T-cell (primary cell): ENCODE results near the gene HES5. TPM values are rescaled to one million over a fixed set of nuclear protein-coding genes. Genes with fewer than 3 reads are reported as not detected.
A peak's percentile ranks its signal among the peaks of the same experiment; 100 is the strongest.

ENCODE experiments used
- ATAC-seq, 4 experiments: fragments of 200-7000 bp in 3 of 4; fragments of 150-1000 bp in 1 of 4; cut with Tn5 transposase; replicated peaks in 1 of 4; 1 replicate in 3 of 4; 2 replicates in 1 of 4; pipeline ENCODE4 v1.10.0; 2021; ENCODE audit warnings: moderate library complexity in 3 of 4, mild to moderate bottlenecking in 2 of 4, moderate number of reproducible peaks in 1 of 4
- CTCF ChIA-PET, 2 donors: fragments of 300-600 bp; sonication (Branson Sonifier 250); formaldehyde crosslinking; loops; one replicate each; lab custom pipeline; 2022; ENCODE audit warnings: antibody characterized with exemption in 2 of 2; lab: Charles Lee
- POLR2A ChIA-PET, 2 donors: fragments of 300-600 bp; sonication (Branson Sonifier 250); formaldehyde crosslinking; loops; one replicate each; lab custom pipeline; 2022; ENCODE audit warnings: antibody characterized with exemption in 2 of 2; lab: Charles Lee
- DNase-seq, 35 experiments: peaks; one replicate each; pipeline versions ENCODE4 v3.0.0 to v3.0.0-alpha.2; 2013 to 2023
- H3K27ac ChIP-seq: one replicate; pipeline ENCODE4 v1.5.1; 2013; ENCODE audit warnings: low read length
- H3K27me3 ChIP-seq, 2 experiments: replicated peaks in 1 of 2; 1 replicate in 1 of 2; 2 replicates in 1 of 2; pipeline versions ENCODE4 v1.6.1 to v1.7.0; 2013; ENCODE audit warnings: low read length in 1 of 2, mixed read lengths in 1 of 2; ENCODE audit not compliant: control insufficient read depth in 2 of 2, insufficient read depth in 2 of 2; ENCODE audit errors: extremely low read depth in 1 of 2
- H3K36me3 ChIP-seq, 2 donors: 1 replicate in 1 of 2; 2 replicates in 1 of 2; pipeline versions ENCODE4 v1.6.1 to v1.7.0; 2013; ENCODE audit warnings: low read length in 1 of 2; ENCODE audit not compliant: control insufficient read depth in 2 of 2, insufficient read depth in 1 of 2; ENCODE audit errors: extremely low read depth in 1 of 2
- H3K4me1 ChIP-seq, 2 experiments: 1 replicate in 1 of 2; 2 replicates in 1 of 2; pipeline versions ENCODE4 v1.6.1 to v1.7.0; 2013; ENCODE audit warnings: low read length in 2 of 2, mixed read lengths in 1 of 2; ENCODE audit not compliant: insufficient read depth in 2 of 2, control insufficient read depth in 1 of 2; ENCODE audit errors: extremely low read depth in 1 of 2
- H3K4me3 ChIP-seq, 2 donors: 1 replicate in 1 of 2; 2 replicates in 1 of 2; pipeline versions ENCODE4 v1.5.1 to v1.7.0; 2013; ENCODE audit warnings: mild to moderate bottlenecking in 2 of 2, low read length in 1 of 2, moderate library complexity in 1 of 2; ENCODE audit not compliant: control insufficient read depth in 1 of 2; ENCODE audit errors: extremely low read depth in 1 of 2
- H3K9me3 ChIP-seq: 2 replicates; pipeline ENCODE4 v1.7.0; 2013
- H3K27ac Mint-ChIP-seq, 2 donors: one replicate each; pipeline ENCODE4 v1.8.0; 2020 to 2021; ENCODE audit warnings: mild to moderate bottlenecking in 2 of 2, mixed read lengths in 2 of 2
- H3K27me3 Mint-ChIP-seq, 2 donors: one replicate each; pipeline ENCODE4 v1.8.0; 2021 to 2022; ENCODE audit warnings: mixed read lengths in 2 of 2
- H3K36me3 Mint-ChIP-seq: one replicate; pipeline ENCODE4 v1.8.0; 2021; ENCODE audit warnings: mixed read lengths
- H3K4me1 Mint-ChIP-seq, 3 donors: one replicate each; pipeline ENCODE4 v1.8.0; 2020 to 2022; ENCODE audit warnings: mixed read lengths in 3 of 3, mild to moderate bottlenecking in 1 of 3
- H3K4me3 Mint-ChIP-seq, 3 donors: one replicate each; pipeline ENCODE4 v1.8.0; 2020 to 2022; ENCODE audit warnings: mild to moderate bottlenecking in 3 of 3, mixed read lengths in 3 of 3, moderate library complexity in 3 of 3
- H3K9me3 Mint-ChIP-seq, 3 donors: one replicate each; pipeline ENCODE4 v1.8.0; 2020 to 2022; ENCODE audit warnings: mixed read lengths in 3 of 3
- WGBS: methylation state at CpG from one replicate; pipeline ENCODE4 v1.1.5; 2013; ENCODE audit warnings: missing lambda C conversion rate; ENCODE audit not compliant: insufficient coverage; 5-methylcytosine and 5-hydroxymethylcytosine counted together
- total RNA-seq, 35 experiments: library from RNA in 6 of 35; stranded (reverse) in 6 of 35; fragments of 120-200 nt in 1 of 35; gene quantifications; one replicate each; pipeline versions ENCODE4 v1.2.1 to v1.2.4 and lab custom pipeline; 2013 to 2026

The HES5 gene
- total RNA-seq, 5 donors from 2014 or later (not counting 1 experiment from before 2014, with no cell fraction given) = not detected

DNA sequence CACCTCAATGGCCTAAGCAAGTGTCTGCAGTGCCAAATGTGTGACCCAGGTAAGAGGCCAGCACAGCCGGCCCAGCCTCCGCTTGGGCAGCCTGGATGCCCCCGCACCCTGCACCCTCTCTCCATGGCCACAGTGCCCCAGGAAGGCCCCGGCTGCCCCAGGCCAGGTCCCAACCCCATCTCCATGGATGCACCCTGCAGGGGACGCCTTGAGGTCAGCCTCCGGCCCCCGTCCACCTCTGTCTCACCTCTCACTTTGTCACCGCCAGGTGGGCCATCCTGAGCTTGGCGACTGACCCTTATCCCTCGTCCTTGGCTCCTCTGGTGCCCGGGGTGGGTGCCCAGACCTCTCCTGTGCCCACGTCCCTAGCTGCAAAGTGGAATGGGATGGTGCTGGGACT lies 28.4 kb upstream of the HES5 start:
- H3K27ac ChIP-seq = peak overlapping the region; percentile 97
- H3K27ac Mint-ChIP-seq = peak overlapping the region; percentile 95 to 98
- H3K27me3 Mint-ChIP-seq = no peaks in the 10 kb centered on the region
- CTCF ChIA-PET = no interaction called here
- ATAC-seq (no peak), DNase-seq (no peak)
- no peaks in the 10 kb centered on the region for H3K9me3 Mint-ChIP-seq
- POLR2A ChIA-PET = no interaction called here
- H3K27me3 ChIP-seq = no peaks in the 10 kb centered on the region
- H3K4me1 ChIP-seq = peaks cover 17 to 75% of the 10 kb centered on the region in 2 experiments
- peaks cover 11 to 55% of the 10 kb centered on the region in 2 donors for H3K36me3 ChIP-seq
- peak overlapping the region; percentile 93 to 99 (median 98) for H3K4me3 Mint-ChIP-seq
- H3K9me3 ChIP-seq = no peaks in the 10 kb centered on the region
- peaks cover 7% of the 10 kb centered on the region for H3K36me3 Mint-ChIP-seq
- H3K4me1 Mint-ChIP-seq = peaks cover 43 to 54% (median 43%) of the 10 kb centered on the region in 3 donors
- WGBS = 95% methylated on average over 11 of the region's 12 CpGs
- H3K4me3 ChIP-seq = no peak overlapping the region

DNA sequence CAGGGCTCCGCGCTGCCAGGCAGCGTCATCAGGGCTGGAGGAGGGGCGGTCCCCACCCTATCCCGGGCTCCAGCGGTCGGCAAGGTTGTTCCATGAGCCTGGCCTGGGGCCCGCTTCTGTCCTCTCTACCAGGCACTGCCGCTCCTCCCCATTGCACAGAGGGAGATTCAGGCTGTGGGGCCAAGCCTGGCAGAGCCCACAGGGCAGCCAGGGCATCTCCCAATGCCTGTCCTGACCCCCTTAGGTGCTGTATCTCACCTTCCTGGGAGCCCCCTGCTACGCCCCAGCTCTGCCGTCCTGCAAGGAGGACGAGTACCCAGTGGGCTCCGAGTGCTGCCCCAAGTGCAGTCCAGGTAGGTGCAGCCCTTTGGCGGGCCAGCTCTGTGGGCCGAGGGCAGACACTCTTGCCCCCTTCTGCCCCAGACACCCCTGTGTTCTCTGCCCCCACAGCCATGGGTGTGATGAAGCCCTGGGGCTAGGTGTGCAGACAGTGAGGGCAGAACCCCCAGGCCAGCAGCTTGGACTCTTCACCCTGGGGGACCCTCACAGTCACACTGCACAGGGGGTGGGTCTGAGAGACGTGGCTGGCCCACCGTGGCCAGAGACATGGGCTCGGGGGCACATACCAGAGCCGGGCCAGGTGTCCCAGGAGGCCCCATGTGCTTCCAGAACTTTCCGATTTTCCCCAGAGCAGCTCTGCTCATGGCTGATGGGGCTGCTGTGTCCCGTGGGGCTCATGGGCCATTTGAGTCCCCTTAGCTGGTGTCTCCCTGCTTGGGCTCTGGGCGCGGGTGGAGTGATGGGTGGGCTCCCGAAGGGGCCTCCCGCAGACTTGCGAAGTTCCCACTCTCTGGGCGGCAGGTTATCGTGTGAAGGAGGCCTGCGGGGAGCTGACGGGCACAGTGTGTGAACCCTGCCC lies 27.7 kb upstream of the HES5 start:
- no peak for ATAC-seq
- Mint-ChIP-seq H3K27me3 (no peaks in the 10 kb centered on the region), H3K36me3 (peaks cover 7% of the 10 kb centered on the region), H3K4me1 (peaks cover 43 to 54% (median 43%) of the 10 kb centered on the region in 3 donors), H3K27ac (peak overlapping the region; percentile 95 to 98), H3K9me3 (no peaks in the 10 kb centered on the region), H3K4me3 (peak overlapping the region; percentile 93 to 99 (median 98))
- Histone ChIP-seq H3K27ac (peak overlapping the region; percentile 97), H3K4me3 (peak overlapping the region; percentile 64 to 99), H3K4me1 (peaks cover 17 to 75% of the 10 kb centered on the region in 2 experiments), H3K9me3 (no peaks in the 10 kb centered on the region), H3K36me3 (peaks cover 11 to 48% of the 10 kb centered on the region in 2 donors), H3K27me3 (no peaks in the 10 kb centered on the region)
- CTCF ChIA-PET = no interaction called here
- POLR2A ChIA-PET = no interaction called here
- WGBS = 87% methylated on average over 18 of the region's 30 CpGs
- DNase-seq = no peak

GRCh38 chr1:2556678-2557481 lies 26.8 kb upstream of the HES5 start:
- Mint-ChIP-seq H3K27me3 (no peaks in the 10 kb centered on the region), H3K4me3 (peak overlapping the region; percentile 93 to 99 (median 98)), H3K36me3 (peaks cover 7% of the 10 kb centered on the region), H3K9me3 (no peaks in the 10 kb centered on the region), H3K27ac (peak overlapping the region; percentile 95 to 98), H3K4me1 (peaks cover 43 to 54% (median 43%) of the 10 kb centered on the region in 3 donors)
- ChIA-PET CTCF (interaction anchor here in 1 of 2 donors (1.1 to 1.7 kb wide), 3 partner anchors 28 to 141 kb away, joined by 4 to 9 read pairs (median 4); no protein-coding TSS in a partner anchor), POLR2A (interaction anchor here in 1 of 2 donors (0.9 kb wide), 1 partner anchor 10 kb away, joined by 4 read pairs; no protein-coding TSS in a partner anchor)
- Histone ChIP-seq H3K27me3 (no peaks in the 10 kb centered on the region), H3K36me3 (peaks cover 11 to 40% of the 10 kb centered on the region in 2 donors), H3K27ac (peak overlapping the region; percentile 97), H3K4me3 (peak overlapping the region; percentile 64 to 99), H3K4me1 (peaks cover 17 to 71% of the 10 kb centered on the region in 2 experiments), H3K9me3 (no peaks in the 10 kb centered on the region)
- WGBS = 0% methylated on average over 14 of the region's 24 CpGs
- ATAC-seq = peak; percentile 2 to 8 (median 5)
- peak in 6 of 35 experiments; percentile 17 to 45 (median 28) for DNase-seq

- WGBS = 0% methylated on average over 14 of the region's 16 CpGs
- Histone ChIP-seq H3K36me3 (peaks cover 8 to 34% of the 10 kb centered on the region in 2 donors), H3K4me1 (peaks cover 17 to 68% of the 10 kb centered on the region in 2 experiments), H3K27ac (peak within 1 kb of the TSS; percentile 97), H3K27me3 (no peaks in the 10 kb centered on the region), H3K4me3 (peak within 1 kb of the TSS; percentile 64 to 99), H3K9me3 (no peaks in the 10 kb centered on the region)
- ATAC-seq (peak; percentile 77 to 79 (median 78)), DNase-seq (peak; percentile 51 to 88 (median 68))
- peaks cover 40 to 52% (median 40%) of the 10 kb centered on the region in 3 donors for H3K4me1 Mint-ChIP-seq
- POLR2A ChIA-PET = interaction anchor here (0.6 to 0.9 kb wide), 2 partner anchors 9 to 647 kb away, joined by 4 read pairs; no protein-coding TSS in a partner anchor
- peak within 1 kb of the TSS; percentile 95 to 98 for H3K27ac Mint-ChIP-seq
- CTCF ChIA-PET = interaction anchor here in 1 of 2 donors (1.1 to 1.7 kb wide), 3 partner anchors 29 to 140 kb away, joined by 4 to 9 read pairs (median 4); no protein-coding TSS in a partner anchor
- H3K9me3 Mint-ChIP-seq = no peaks in the 10 kb centered on the region
- peak within 1 kb of the TSS; percentile 93 to 99 (median 98) for H3K4me3 Mint-ChIP-seq
- H3K36me3 Mint-ChIP-seq = peaks cover 5% of the 10 kb centered on the region
- H3K27me3 Mint-ChIP-seq = no peaks in the 10 kb centered on the region
Measured at GRCh38 chr1:2556277-2556677, 26.2 kb upstream of the HES5 start, which contains the start of gene TNFRSF14. TSS of gene TNFRSF14 (plus strand) at chr1:2556371. CDS start at chr1:2556665, 294 bp downstream.

GRCh38 chr1:2555634-2556276 lies 25.7 kb upstream of the HES5 start:
- Histone ChIP-seq H3K27me3 (no peaks in the 10 kb centered on the region), H3K36me3 (peaks cover 6 to 29% of the 10 kb centered on the region in 2 donors), H3K9me3 (no peaks in the 10 kb centered on the region), H3K27ac (peak overlapping the region; percentile 97), H3K4me1 (peaks cover 17 to 66% of the 10 kb centered on the region in 2 experiments), H3K4me3 (peak overlapping the region; percentile 64 to 99)
- ChIA-PET CTCF (interaction anchor here (0.8 to 1.7 kb wide), 4 partner anchors 29 to 140 kb away, joined by 3 to 9 read pairs (median 4); no protein-coding TSS in a partner anchor), POLR2A (interaction anchor here (0.6 to 0.9 kb wide), 2 partner anchors 8 to 646 kb away, joined by 4 read pairs; no protein-coding TSS in a partner anchor)
- Mint-ChIP-seq H3K27me3 (no peaks in the 10 kb centered on the region), H3K4me1 (peaks cover 37 to 55% (median 38%) of the 10 kb centered on the region in 3 donors), H3K9me3 (no peaks in the 10 kb centered on the region), H3K36me3 (peaks cover 3% of the 10 kb centered on the region), H3K27ac (peak overlapping the region; percentile 95 to 98), H3K4me3 (peak overlapping the region; percentile 93 to 99 (median 98))
- ATAC-seq (peak; percentile 47 to 55 (median 52)), DNase-seq (peak in 34 of 35 experiments; percentile 46 to 85 (median 58))
- 0% methylated on average over 15 of the region's 26 CpGs for WGBS
